ENCODE measurements around the gene SLC17A7. TPM values are rescaled to one million over a fixed set of nuclear protein-coding genes. Genes with fewer than 3 reads are reported as not detected.

SLC17A7 gene
- total and polyA plus RNA-seq, 2 of the 4 experiments (the other 2 are of a cell fraction) = 0.03 TPM; not detected in 1

- Histone ChIP-seq H3K79me1 (ENCODE audit: low read depth in 1 of 2, low read length in 2 of 2) (no peaks in the 10 kb centered on the region), H3K4ac (ENCODE audit: low read depth, low read length) (no peak overlapping the region), H2AK5ac (ENCODE audit: low read depth, low read length) (no peak overlapping the region), H3K9ac (ENCODE audit: low read depth, low read length) (no peak overlapping the region), H4K8ac (ENCODE audit: low read depth in 2 of 2, low read length in 2 of 2) (no peak overlapping the region), H4K5ac (ENCODE audit: low read depth, low read length) (no peak overlapping the region), H3K23ac (ENCODE audit: low read depth, low read length) (no peak overlapping the region), H2BK120ac (ENCODE audit: low read depth, low read length) (no peak overlapping the region), H3K4me2 (ENCODE audit: low read depth, low read length) (no peak overlapping the region), H4K20me1 (ENCODE audit: insufficient read depth, low read length) (no peaks in the 10 kb centered on the region), H3K9me1 (ENCODE audit: insufficient read depth, low read length) (peaks cover 7% of the 10 kb centered on the region; the same call in 1 of the 2 replicates), H3K4me1 (ENCODE audit: control insufficient read depth, insufficient read depth, low read length) (peaks cover 2% of the 10 kb centered on the region; the same call in 1 of the 2 replicates), H3K14ac (replicated peaks; ENCODE audit: low read depth, low read length) (no peak overlapping the region), H3K36me3 (ENCODE audit: control insufficient read depth, insufficient read depth, low read length) (peaks cover 5% of the 10 kb centered on the region; the same call in 1 of the 2 replicates), H2BK20ac (ENCODE audit: low read depth, low read length) (no peak overlapping the region), H3K27me3 (ENCODE audit: control insufficient read depth, insufficient read depth, low read length) (no peaks in the 10 kb centered on the region), H3K27ac (ENCODE audit: insufficient read depth, low read length) (no peak overlapping the region), H2BK15ac (ENCODE audit: low read depth, low read length) (no peak overlapping the region), H4K91ac (ENCODE audit: insufficient read depth, low read depth, low read length) (no peak overlapping the region), H3K56ac (ENCODE audit: extremely low read depth, insufficient read depth, low read length) (no peak overlapping the region), H2BK5ac (ENCODE audit: low read depth, low read length, poor library complexity, severe bottlenecking) (no peak overlapping the region), H2AK9ac (replicated peaks; ENCODE audit: low read depth, low read length, poor library complexity) (no peak overlapping the region), H2AFZ (replicated peaks; ENCODE audit: low read length, poor library complexity) (no peak overlapping the region), H3K4me3 (ENCODE audit: insufficient read depth, low read depth, low read length) (no peak overlapping the region), H3K18ac (ENCODE audit: low read depth, low read length) (no peak overlapping the region), H3K9me3 (ENCODE audit: control insufficient read depth, insufficient read depth, low read length) (no peaks in the 10 kb centered on the region)
- DNase-seq (no peak), ATAC-seq (ENCODE audit: low read depth) (no peak)
- TF ChIP-seq MAFK (IDR thresholded peaks at IDR 0.05; ENCODE audit: low read depth, low read length) (no peak), CEBPB (IDR thresholded peaks at IDR 0.05; ENCODE audit: low read depth, low read length) (no peak), MXI1 (IDR thresholded peaks at IDR 0.05; ENCODE audit: borderline replicate concordance, low read depth, low read length) (no peak)
- ChIA-PET CTCF (no interaction called here), POLR2A (ENCODE audit: unreplicated experiment) (no interaction called here)
- dilution Hi-C loops (cut with HindIII; ENCODE audit: low sequenced_read_pairs, unreplicated experiment) = no loop called here
- intact Hi-C loops (cut with micrococcal nuclease) = no loop called here
- in situ Hi-C loops (cut with MboI; ENCODE audit: low sequenced_read_pairs) = no loop called here
- 97% methylated on average over 8 of the region's 19 CpGs; no CpG with 5 or more reads in 1 of the 2 experiments for WGBS, 2 experiments (ENCODE audit: extremely low coverage in 2 of 2, insufficient read length in 1 of 2)
- BruUV-seq (replicated peaks) = no TSS peak
Measured at GRCh38 chr19:49468199-49468598, 26.9 kb upstream of the SLC17A7 start.

Data from IMR-90 (cell line).